HepG2 (cell line): ENCODE measurements around the gene NCKIPSD. TPM values are rescaled to one million over a fixed set of nuclear protein-coding genes. Genes with fewer than 3 reads are reported as not detected.

ENCODE experiments used
- CREM ChIP-seq, 2 experiments: sonication (generic) in 1 of 2; formaldehyde crosslinking in 1 of 2; IDR thresholded peaks; 2 replicates each; pipeline versions ENCODE4 v1.4.0 to v1.6.1; 2016 to 2020; ENCODE audit warnings: antibody characterized with exemption in 1 of 2, mild to moderate bottlenecking in 1 of 2, missing genetic modification reagents in 1 of 2
- DRAP1 ChIP-seq: IDR thresholded peaks from 2 replicates; pipeline ENCODE4 v1.6.1; 2016; ENCODE audit warnings: missing genetic modification reagents, missing compliant biosample characterization
- ELF3 ChIP-seq: IDR thresholded peaks from 2 replicates; pipeline ENCODE4 v1.6.1; 2016; ENCODE audit warnings: missing genetic modification reagents, missing compliant biosample characterization
- MBD4 ChIP-seq: IDR thresholded peaks from 2 replicates; pipeline ENCODE4 v1.6.1; 2012; ENCODE audit warnings: low read length, inconsistent platforms, borderline replicate concordance
- MED8 ChIP-seq: sonication (generic); formaldehyde crosslinking; IDR thresholded peaks from 2 replicates; pipeline ENCODE4 v1.8.1; 2023; ENCODE audit warnings: mild to moderate bottlenecking, missing genetic modification reagents; ENCODE audit not compliant: insufficient replicate concordance
- NFRKB ChIP-seq: fragments of 450-650 bp; IDR thresholded peaks from 2 replicates; pipeline ENCODE4 v1.6.1; 2017
- POLR2AphosphoS5 ChIP-seq: IDR thresholded peaks from 2 replicates; pipeline ENCODE4 v1.6.1; 2012; ENCODE audit warnings: low read depth, low read length
- RERE ChIP-seq: IDR thresholded peaks from 2 replicates; pipeline ENCODE4 v1.6.1; 2016; ENCODE audit warnings: low read depth, missing genetic modification reagents, missing compliant biosample characterization
- SNAPC2 ChIP-seq: sonication (generic); formaldehyde crosslinking; IDR thresholded peaks from 2 replicates; pipeline ENCODE4 v1.8.1; 2022; ENCODE audit warnings: mild to moderate bottlenecking, missing genetic modification reagents
- SP1 ChIP-seq, 2 experiments: fragments of 450-650 bp in 1 of 2; sonication (generic) in 1 of 2; formaldehyde crosslinking in 1 of 2; IDR thresholded peaks; 2 replicates each; pipeline versions ENCODE4 v1.4.0 to v1.6.1; 2016 to 2020; ENCODE audit warnings: missing genetic modification reagents in 1 of 2
- TFDP2 ChIP-seq: sonication (generic); formaldehyde crosslinking; IDR thresholded peaks from 2 replicates; pipeline ENCODE4 v1.4.0; 2020; ENCODE audit warnings: missing genetic modification reagents
- TP53 ChIP-seq: sonication (generic); formaldehyde crosslinking; conservative IDR thresholded peaks from 2 replicates; pipeline ENCODE4 v1.4.0; 2020; ENCODE audit warnings: missing genetic modification reagents
- ZNF280D ChIP-seq: sonication (generic); formaldehyde crosslinking; IDR thresholded peaks from 2 replicates; pipeline ENCODE4 v1.5.1; 2020; ENCODE audit warnings: mild to moderate bottlenecking, missing genetic modification reagents
- ZNF331 ChIP-seq: sonication (generic); formaldehyde crosslinking; IDR thresholded peaks from 2 replicates; pipeline ENCODE4 v1.4.0; 2020; ENCODE audit warnings: missing genetic modification reagents
- ZNF619 ChIP-seq: sonication (generic); formaldehyde crosslinking; IDR thresholded peaks from 2 replicates; pipeline ENCODE4 v1.4.0; 2020; ENCODE audit warnings: mild to moderate bottlenecking, missing genetic modification reagents
- polyA plus RNA-seq, 8 experiments: library from polyadenylated mRNA; depleted of rRNA in 3 of 8; stranded (reverse) in 7 of 8; unstranded in 1 of 8; fragments of >200 nt; fragmentation: Illumina TruSeq in 4 of 8; extraction: Trizol in 4 of 8; gene quantifications; 2 replicates each; pipeline versions ENCODE4 v1.2.1 to v1.2.3, GENCODE V29; 2011 to 2016; ENCODE audit warnings: low read depth in 4 of 8, missing spikeins in 1 of 8, mixed read lengths in 1 of 8; ENCODE audit not compliant: insufficient read depth in 1 of 8
- total RNA-seq, 5 experiments: library from RNA; depleted of rRNA; stranded (reverse); fragments of >200 nt; fragmentation: Illumina TruSeq; extraction: Trizol; gene quantifications; 2 replicates each; pipeline ENCODE4 v1.2.3, GENCODE V29; 2016; ENCODE audit warnings: low read depth in 1 of 5

Gene NCKIPSD
- total and polyA plus RNA-seq, 2 of the 13 experiments (the other 11 are each of a cell fraction or from before 2014, with no cell fraction given), result 13.5 to 35.2 TPM

DNA sequence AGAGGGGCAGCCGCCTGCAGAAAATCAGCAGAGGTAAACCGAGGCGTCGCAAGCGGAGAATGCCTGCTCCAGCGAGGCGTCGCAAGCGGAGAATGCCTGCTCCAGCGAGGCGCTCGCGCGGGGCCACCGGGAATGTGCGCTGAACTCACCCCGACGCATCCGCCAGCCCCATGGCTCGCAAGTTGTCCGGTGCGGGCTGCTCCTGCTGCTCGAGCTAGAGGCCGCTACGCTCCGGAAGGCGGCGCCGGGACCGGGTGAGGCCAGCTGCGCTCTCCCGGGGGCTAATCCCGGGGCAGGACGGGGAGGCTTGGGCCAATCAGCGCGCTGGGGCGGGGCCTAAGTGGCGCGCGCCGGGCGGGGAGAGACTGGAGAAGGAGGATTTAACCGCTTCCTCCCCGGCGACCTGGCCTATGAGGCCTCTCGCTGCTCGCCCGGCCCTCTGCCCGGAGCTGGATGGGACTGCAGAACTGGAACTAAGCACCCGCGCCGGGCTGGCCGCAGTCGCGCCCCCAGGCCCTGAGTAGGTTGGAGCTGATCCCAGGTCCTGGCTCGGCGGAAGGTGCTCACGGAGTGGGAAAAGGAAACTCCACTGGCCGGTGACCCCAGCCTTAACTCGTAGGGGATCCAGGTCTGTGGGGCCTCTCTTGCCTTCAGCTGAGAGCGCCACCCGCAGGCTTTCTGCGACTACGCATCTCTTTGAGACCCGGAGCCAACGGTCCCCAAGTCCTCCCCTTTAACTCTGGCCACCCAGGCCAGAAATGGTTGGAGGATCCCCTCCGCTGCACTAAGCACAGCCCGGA is 50.3 kb downstream of the NCKIPSD start, which contains the start of gene SLC26A6 (continued):
- TF ChIP-seq POLR2AphosphoS5 (peak; percentile 74), ZNF331 (peak; percentile 42; the same call in 1 of the 2 replicates), MED8 (CRISPR knock-in tag) (peak; percentile 47), TFDP2 (CRISPR knock-in tag) (peak; percentile 76), NFRKB (no peak), SNAPC2 (no peak), ELF3 (no peak; the same call in 1 of the 2 replicates), RERE (no peak), ZNF619 (CRISPR knock-in tag) (no peak), MBD4 (no peak), CREM (IDR thresholded peaks at IDR 0.05) (no peak), CREM (CRISPR knock-in tag; IDR thresholded peaks at IDR 0.05) (no peak), ZNF280D (CRISPR knock-in tag) (peak; percentile 89; the same call in 1 of the 2 replicates), DRAP1 (CRISPR knock-in tag) (peak; percentile 93), TP53 (CRISPR knock-in tag) (peak; percentile 52; the same call in 1 of the 2 replicates), SP1 (IDR thresholded peaks at IDR 0.05) (no peak), SP1 (CRISPR knock-in tag; IDR thresholded peaks at IDR 0.05) (peak; percentile 82)
